ENCODE measurements around the gene PIGU. TPM values are rescaled to one million over a fixed set of nuclear protein-coding genes. Genes with fewer than 3 reads are reported as not detected.
"Not testable (repeated sequence)": the region's sequence is repeated elsewhere in the genome, so short reads cannot be mapped to it uniquely, and the experiment has no call there.

The PIGU gene
- total RNA-seq, 2 experiments from 2014 or later = 21.1 to 28.2 TPM

DNA sequence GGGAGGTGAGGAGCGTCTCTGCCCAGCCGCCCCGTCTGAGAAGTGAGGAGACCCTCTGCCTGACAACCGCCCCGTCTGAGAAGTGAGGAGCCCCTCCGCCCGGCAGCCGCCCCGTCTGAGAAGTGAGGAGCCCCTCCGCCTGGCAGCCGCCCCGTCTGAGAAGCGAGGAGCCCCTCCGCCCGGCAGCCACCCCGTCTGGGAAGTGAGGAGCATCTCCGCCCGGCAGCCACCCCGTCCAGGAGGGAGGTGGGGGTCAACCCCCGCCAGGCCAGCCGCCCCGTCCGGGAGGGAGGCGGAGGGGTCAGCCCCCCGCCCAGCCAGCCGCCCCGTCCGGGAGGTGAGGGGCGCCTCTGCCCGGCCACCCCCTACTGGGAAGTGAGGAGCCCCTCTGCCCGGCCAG, 18.2 kb downstream of the PIGU start:
- H3K36me3 Mint-ChIP-seq (ENCODE audit: low read depth); intact Hi-C loops (cut with DNase I, micrococcal nuclease); H3K4me3 Mint-ChIP-seq; H3K27ac Mint-ChIP-seq; H3K9me3 Mint-ChIP-seq (ENCODE audit: low read depth); ATAC-seq; H3K27me3 Mint-ChIP-seq; H3K4me1 Mint-ChIP-seq; POLR2A ChIA-PET; DNase-seq; CTCF ChIA-PET: not testable (repeated sequence)

DNA sequence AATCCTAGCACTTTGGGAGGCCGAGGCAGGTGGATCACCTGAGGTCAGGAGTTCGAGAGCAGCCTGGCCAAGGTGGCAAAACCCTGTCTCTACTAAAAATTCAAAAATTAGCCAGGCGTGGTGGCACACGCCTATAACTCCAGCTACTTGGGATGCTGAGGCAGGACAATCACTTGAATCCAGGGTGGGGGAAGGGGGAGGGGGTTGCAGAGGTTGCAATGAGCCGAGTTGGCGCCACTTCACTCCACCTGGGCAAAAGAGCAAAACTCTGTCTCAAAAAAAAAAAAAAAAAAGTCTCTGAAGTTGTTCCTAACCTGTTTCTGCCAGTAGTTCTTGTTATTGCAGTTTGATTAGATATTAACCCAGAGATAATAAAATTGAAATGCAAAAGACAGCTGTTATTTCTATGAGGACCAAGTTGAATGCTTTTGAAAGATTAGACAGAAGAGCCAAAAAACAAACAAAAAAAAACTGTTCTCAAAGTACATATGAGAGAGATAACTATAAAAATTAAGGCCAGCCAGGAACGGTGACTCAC, 22.6 kb downstream of the PIGU start:
- H3K27me3 Mint-ChIP-seq = no peaks in the 10 kb centered on the region
- DNase-seq (no peak), ATAC-seq (no peak)
- H3K4me3 Mint-ChIP-seq = no peak overlapping the region
- ChIA-PET POLR2A (interaction anchor here (0.6 kb wide), 1 partner anchor 39 kb away, joined by 4 read pairs; no protein-coding TSS in a partner anchor), CTCF (no interaction called here)
- no peak overlapping the region for H3K27ac Mint-ChIP-seq
- H3K36me3 Mint-ChIP-seq (ENCODE audit: low read depth) = peaks cover 18% of the 10 kb centered on the region
- H3K9me3 Mint-ChIP-seq (ENCODE audit: low read depth) = no peaks in the 10 kb centered on the region
- no peaks in the 10 kb centered on the region for H3K4me1 Mint-ChIP-seq
- intact Hi-C loops (cut with DNase I, micrococcal nuclease) = no loop called here

DNA sequence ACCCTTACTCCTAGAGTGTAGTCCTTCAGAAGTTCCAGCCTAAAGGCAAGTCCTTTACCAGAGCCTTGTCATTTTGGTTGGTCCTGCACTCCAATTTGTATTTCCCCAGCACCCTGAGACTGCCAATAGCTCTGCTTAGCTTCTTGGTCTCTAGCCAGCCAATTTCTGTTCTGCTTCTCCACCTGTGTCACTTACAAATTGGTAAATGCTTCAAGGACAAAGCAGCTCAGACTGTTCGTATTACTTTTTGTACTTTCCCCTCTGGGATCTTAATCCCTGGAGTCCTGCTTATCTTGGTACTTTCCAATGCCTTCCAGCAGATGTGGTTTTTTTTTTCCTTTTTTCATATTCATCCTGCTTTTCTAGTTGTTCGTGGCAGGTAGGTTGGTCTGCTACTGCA, 25.7 kb downstream of the PIGU start:
- Mint-ChIP-seq H3K4me1 (no peaks in the 10 kb centered on the region), H3K9me3 (ENCODE audit: low read depth) (no peaks in the 10 kb centered on the region), H3K36me3 (ENCODE audit: low read depth) (peaks cover 15% of the 10 kb centered on the region), H3K27me3 (no peaks in the 10 kb centered on the region), H3K4me3 (no peak overlapping the region), H3K27ac (no peak overlapping the region)
- no peak for ATAC-seq
- DNase-seq = no peak
- CTCF ChIA-PET = interaction anchor here (0.6 to 1.9 kb wide), 5 partner anchors 8 to 338 kb away, joined by 3 to 8 read pairs (median 4); no protein-coding TSS in a partner anchor
- POLR2A ChIA-PET = no interaction called here
- intact Hi-C loops (cut with DNase I, micrococcal nuclease) = no loop called here

DNA sequence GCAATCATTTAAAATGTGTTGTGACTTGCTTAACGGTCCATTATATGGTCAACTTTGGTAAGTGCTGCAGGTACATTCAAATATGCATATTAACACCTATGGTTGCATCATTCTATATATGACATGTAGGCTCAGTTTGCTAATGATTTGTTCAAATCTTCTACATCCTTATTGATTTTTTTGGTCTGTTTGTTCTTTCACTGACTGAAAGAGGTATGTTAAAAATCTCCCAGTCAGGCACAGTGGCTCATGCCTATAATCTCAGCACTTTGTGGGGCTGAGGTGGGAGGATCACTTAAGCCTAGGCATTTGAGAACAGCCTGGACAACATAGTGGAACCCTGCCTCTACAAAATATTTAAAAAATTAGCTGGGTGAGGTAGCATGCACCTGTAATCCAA, 29.2 kb downstream of the PIGU start:
- intact Hi-C loops (cut with DNase I, micrococcal nuclease) = no loop called here
- peaks cover 9% of the 10 kb centered on the region for H3K36me3 Mint-ChIP-seq (ENCODE audit: low read depth)
- H3K9me3 Mint-ChIP-seq (ENCODE audit: low read depth) = no peaks in the 10 kb centered on the region
- DNase-seq (no peak), ATAC-seq (no peak)
- no peaks in the 10 kb centered on the region for H3K4me1 Mint-ChIP-seq
- ChIA-PET POLR2A (no interaction called here), CTCF (no interaction called here)
- H3K4me3 Mint-ChIP-seq = no peak overlapping the region
- no peak overlapping the region for H3K27ac Mint-ChIP-seq
- no peaks in the 10 kb centered on the region for H3K27me3 Mint-ChIP-seq

DNA sequence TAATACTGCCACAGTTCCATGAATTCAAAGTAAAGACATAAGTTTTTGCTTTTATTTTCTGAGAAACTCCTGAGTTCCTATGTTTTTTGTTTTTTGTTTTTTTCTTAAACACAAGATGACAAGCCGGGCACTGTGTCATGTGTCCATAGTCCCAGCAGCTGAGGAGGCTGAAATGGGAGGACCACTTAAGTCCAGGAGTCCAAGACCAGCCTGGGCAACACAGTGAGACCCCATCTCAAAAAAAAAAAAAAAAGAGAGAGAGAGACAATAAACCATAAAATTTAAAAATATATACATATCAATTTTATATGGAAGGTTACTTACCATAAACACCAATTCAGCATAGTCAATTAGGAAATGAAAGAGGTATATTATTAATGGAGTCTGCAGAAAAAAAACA, 31.9 kb downstream of the PIGU start:
- no peaks in the 10 kb centered on the region for H3K36me3 Mint-ChIP-seq (ENCODE audit: low read depth)
- ATAC-seq = no peak
- H3K27ac Mint-ChIP-seq = no peak overlapping the region
- no peaks in the 10 kb centered on the region for H3K9me3 Mint-ChIP-seq (ENCODE audit: low read depth)
- POLR2A ChIA-PET = interaction anchor here (0.7 kb wide), 1 partner anchor 31 kb away, joined by 3 read pairs; no protein-coding TSS in a partner anchor
- CTCF ChIA-PET = no interaction called here
- DNase-seq = no peak
- intact Hi-C loops (cut with DNase I, micrococcal nuclease) = no loop called here
- H3K27me3 Mint-ChIP-seq = no peaks in the 10 kb centered on the region
- no peaks in the 10 kb centered on the region for H3K4me1 Mint-ChIP-seq
- no peak overlapping the region for H3K4me3 Mint-ChIP-seq

DNA sequence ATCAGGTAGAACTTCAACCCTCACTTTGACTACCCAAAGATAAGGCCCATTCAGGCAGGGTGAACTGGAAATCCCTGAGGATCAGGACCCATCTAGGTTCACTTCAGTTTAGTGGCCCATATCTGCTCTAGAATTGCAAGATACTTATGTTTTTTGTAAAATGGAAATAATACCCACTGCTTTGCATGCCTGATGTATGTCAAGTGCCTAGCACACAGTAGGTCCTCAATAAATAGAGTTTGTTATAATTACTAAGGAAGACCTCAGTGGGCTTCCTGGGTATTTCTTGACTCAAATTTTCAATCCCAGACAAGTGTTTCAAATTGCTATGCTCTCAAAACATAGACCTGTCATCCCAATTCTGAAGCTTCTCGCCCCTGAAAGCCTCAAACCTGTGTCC, 32.5 kb downstream of the PIGU start:
- no peak overlapping the region for H3K27ac Mint-ChIP-seq
- POLR2A ChIA-PET = interaction anchor here (0.7 kb wide), 1 partner anchor 32 kb away, joined by 3 read pairs; no protein-coding TSS in a partner anchor
- intact Hi-C loops (cut with DNase I, micrococcal nuclease) = no loop called here
- DNase-seq = no peak
- no peaks in the 10 kb centered on the region for H3K27me3 Mint-ChIP-seq
- H3K4me1 Mint-ChIP-seq = no peaks in the 10 kb centered on the region
- H3K36me3 Mint-ChIP-seq (ENCODE audit: low read depth) = peaks cover under 1% of the 10 kb centered on the region
- no peak for ATAC-seq
- H3K9me3 Mint-ChIP-seq (ENCODE audit: low read depth) = no peaks in the 10 kb centered on the region
- no peak overlapping the region for H3K4me3 Mint-ChIP-seq
- CTCF ChIA-PET = no interaction called here

DNA sequence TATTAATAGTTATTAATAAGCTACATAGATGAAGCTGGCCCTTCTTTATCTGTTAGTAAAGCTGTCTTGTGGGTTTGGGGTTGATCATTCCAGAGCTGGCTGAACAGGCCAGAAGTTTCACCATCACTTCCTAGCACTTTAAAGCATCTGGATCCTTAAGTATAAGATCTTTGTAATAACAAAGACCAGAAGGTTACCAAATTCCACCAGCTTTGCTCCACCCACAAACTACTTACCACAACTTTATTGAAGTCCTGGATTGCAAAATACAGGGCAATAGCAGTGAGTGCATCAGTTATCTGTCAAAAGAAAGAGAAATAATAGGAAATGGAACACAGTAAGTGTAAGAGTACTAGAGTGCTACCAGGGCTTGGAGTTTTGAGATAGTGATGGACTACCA, 33.0 kb downstream of the PIGU start:
- ATAC-seq = no peak
- Mint-ChIP-seq H3K36me3 (ENCODE audit: low read depth) (peaks cover 2% of the 10 kb centered on the region), H3K4me3 (no peak overlapping the region), H3K4me1 (no peaks in the 10 kb centered on the region), H3K9me3 (ENCODE audit: low read depth) (no peaks in the 10 kb centered on the region), H3K27me3 (no peaks in the 10 kb centered on the region), H3K27ac (no peak overlapping the region)
- no peak for DNase-seq
- ChIA-PET CTCF (interaction anchor here (1.3 kb wide), 1 partner anchor 9 kb away, joined by 3 read pairs; no protein-coding TSS in a partner anchor), POLR2A (no interaction called here)
- intact Hi-C loops (cut with DNase I, micrococcal nuclease) = no loop called here

DNA sequence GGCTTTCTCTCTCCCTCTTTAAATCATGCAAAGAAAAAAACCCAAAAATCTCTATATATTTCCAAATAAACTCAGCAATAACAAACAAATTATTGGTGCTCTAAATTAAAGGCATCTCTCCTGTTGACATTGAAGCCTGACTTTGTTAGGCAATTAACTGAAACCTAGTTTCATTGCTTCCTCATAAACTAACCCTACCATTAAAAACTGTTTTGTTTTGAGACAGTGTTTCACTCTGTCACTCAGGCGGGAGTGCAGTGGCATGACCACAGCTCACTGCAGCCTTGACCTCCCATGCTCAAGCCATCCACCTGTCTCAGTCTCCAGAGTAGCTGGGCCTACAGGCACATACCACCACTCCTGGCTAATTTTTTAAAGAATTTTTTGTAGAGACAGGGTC, 34.9 kb downstream of the PIGU start:
- H3K27ac Mint-ChIP-seq = no peak overlapping the region
- POLR2A ChIA-PET = no interaction called here
- ATAC-seq (no peak), DNase-seq (no peak)
- no peaks in the 10 kb centered on the region for H3K4me1 Mint-ChIP-seq
- no peaks in the 10 kb centered on the region for H3K9me3 Mint-ChIP-seq (ENCODE audit: low read depth)
- CTCF ChIA-PET = interaction anchor here (1.2 kb wide), 1 partner anchor 10 kb away, joined by 4 read pairs; no protein-coding TSS in a partner anchor
- H3K27me3 Mint-ChIP-seq = no peaks in the 10 kb centered on the region
- H3K36me3 Mint-ChIP-seq (ENCODE audit: low read depth) = peaks cover 12% of the 10 kb centered on the region
- intact Hi-C loops (cut with DNase I, micrococcal nuclease) = no loop called here
- H3K4me3 Mint-ChIP-seq = no peak overlapping the region

DNA sequence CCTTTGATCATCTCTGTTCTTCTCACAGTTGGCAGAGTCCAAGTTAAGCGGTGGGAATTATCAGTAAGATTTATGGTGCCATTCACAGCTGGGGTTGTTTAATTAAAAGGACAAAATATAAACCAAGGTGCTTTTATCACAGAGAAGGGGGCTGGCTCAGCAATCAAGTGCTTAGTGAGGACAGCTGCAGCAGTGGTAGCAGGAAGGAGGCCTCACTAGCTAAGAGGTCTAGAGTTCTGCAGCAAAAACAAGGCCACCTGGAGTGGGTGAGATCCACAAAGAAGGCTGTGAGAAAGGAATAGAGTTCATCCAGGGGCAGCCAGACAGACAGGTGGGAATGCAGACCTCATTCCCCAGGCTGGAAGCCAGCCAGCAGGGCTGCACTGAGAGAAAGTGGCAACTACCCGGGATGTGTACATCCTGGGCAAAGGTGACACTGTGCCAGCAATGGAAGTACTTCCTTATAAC, 37.1 kb downstream of the PIGU start:
- CTCF ChIA-PET = interaction anchor here (0.7 to 0.9 kb wide), 2 partner anchors 14 to 57 kb away, joined by 3 read pairs; no protein-coding TSS in a partner anchor
- intact Hi-C loops (cut with DNase I, micrococcal nuclease) = no loop called here
- no peak overlapping the region for H3K4me3 Mint-ChIP-seq
- no peaks in the 10 kb centered on the region for H3K9me3 Mint-ChIP-seq (ENCODE audit: low read depth)
- H3K27ac Mint-ChIP-seq = no peak overlapping the region
- H3K27me3 Mint-ChIP-seq = no peaks in the 10 kb centered on the region
- H3K36me3 Mint-ChIP-seq (ENCODE audit: low read depth) = peaks cover 18% of the 10 kb centered on the region
- no peaks in the 10 kb centered on the region for H3K4me1 Mint-ChIP-seq
- POLR2A ChIA-PET = no interaction called here
- no peak for DNase-seq
- ATAC-seq = no peak

DNA sequence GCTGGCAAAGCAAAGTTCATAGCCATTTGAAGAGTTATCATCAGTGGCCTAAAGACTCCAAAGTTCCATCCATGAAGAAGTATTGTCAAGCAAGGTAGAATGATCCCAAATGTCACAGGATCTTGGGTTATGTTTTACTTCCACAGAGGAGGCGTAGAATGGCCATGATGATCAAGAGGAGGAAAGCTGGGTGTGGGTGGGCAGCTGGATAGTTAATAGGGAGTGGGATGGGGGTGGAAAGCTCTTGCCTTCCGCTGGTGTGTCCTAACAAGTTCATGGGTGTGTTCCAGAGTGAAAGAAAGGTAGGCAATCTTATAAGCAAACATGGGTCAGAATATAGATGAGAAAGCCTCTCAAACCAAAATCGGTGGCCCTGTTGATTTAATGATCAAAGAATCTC, 38.4 kb downstream of the PIGU start:
- ChIA-PET CTCF (no interaction called here), POLR2A (no interaction called here)
- DNase-seq (no peak), ATAC-seq (no peak)
- H3K27me3 Mint-ChIP-seq = no peaks in the 10 kb centered on the region
- no peaks in the 10 kb centered on the region for H3K4me1 Mint-ChIP-seq
- H3K36me3 Mint-ChIP-seq (ENCODE audit: low read depth) = peaks cover 21% of the 10 kb centered on the region
- H3K27ac Mint-ChIP-seq = no peak overlapping the region
- H3K4me3 Mint-ChIP-seq = no peak overlapping the region
- H3K9me3 Mint-ChIP-seq (ENCODE audit: low read depth) = no peaks in the 10 kb centered on the region
- intact Hi-C loops (cut with DNase I, micrococcal nuclease) = no loop called here

DNA sequence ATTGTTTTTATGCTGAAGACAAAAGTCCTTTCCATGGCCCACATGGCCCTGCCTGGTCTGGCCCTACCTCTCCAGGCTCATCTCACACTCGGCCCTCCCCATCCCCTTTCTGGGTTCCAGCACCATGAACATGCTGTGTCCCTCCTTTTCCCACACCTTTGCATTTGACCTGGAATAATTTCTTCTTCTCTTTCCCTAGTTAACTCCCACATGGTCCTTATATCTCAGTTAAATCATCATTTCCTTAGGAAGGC, 38.9 kb downstream of the PIGU start:
- no peak for DNase-seq
- Mint-ChIP-seq H3K27me3 (no peaks in the 10 kb centered on the region), H3K27ac (no peak overlapping the region), H3K36me3 (ENCODE audit: low read depth) (peaks cover 25% of the 10 kb centered on the region), H3K9me3 (ENCODE audit: low read depth) (no peaks in the 10 kb centered on the region), H3K4me3 (no peak overlapping the region), H3K4me1 (no peaks in the 10 kb centered on the region)
- ATAC-seq = no peak
- intact Hi-C loops (cut with DNase I, micrococcal nuclease) = no loop called here
- POLR2A ChIA-PET = no interaction called here
- CTCF ChIA-PET = no interaction called here

DNA sequence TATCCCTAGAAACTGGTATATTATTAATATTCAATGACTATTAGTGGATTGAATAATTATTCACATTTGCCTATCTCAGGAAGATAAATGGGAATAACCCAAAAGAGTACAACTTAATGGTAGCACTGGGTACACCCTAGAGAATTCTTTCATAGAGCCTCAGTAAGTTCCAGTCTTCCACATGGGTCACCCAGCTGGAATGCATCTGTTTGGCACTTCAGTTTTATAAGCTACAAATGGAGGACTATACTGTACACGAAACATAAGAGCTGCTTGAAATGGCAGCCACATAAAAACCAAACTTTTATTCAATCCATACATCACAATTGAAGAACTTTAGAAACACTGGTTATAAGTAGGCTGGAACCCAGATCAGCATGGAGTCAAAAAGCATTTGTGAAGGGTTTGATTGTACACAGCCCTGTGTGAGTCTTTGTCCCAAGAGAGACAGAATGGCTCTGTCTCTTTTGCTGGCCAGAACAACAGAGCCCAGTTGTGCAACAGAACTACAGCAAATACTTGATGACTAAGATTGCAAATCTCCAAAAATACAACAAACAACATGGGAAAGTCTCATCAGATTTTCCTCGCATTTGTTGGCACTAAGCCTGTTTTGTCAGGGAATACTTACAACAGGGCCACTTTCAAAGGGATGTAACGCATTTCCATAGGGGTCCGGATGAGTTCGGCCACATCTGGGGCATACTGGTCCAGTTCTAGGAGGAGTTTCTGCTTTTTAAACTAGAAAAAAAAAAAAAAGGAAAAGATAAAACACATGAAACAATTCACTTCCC, 39.5 kb downstream of the PIGU start:
- H3K4me1 Mint-ChIP-seq = no peaks in the 10 kb centered on the region
- no peak for ATAC-seq

More for the DNA sequence above, 39.5 kb downstream of the PIGU start:
- intact Hi-C loops (cut with DNase I, micrococcal nuclease) = no loop called here
- Mint-ChIP-seq H3K9me3 (ENCODE audit: low read depth) (no peaks in the 10 kb centered on the region), H3K36me3 (ENCODE audit: low read depth) (peaks cover 30% of the 10 kb centered on the region), H3K27ac (no peak overlapping the region), H3K27me3 (no peaks in the 10 kb centered on the region), H3K4me3 (no peak overlapping the region)
- ChIA-PET CTCF (interaction anchor here (1.0 kb wide), 1 partner anchor 71 kb away, joined by 3 read pairs; no protein-coding TSS in a partner anchor), POLR2A (no interaction called here)
- no peak for DNase-seq

Measured in activated CD4-positive, alpha-beta T cell treated with anti-CD3 and anti-CD28 coated beads for 36 hours (primary cell).